Activated CD4-positive, alpha-beta T cell treated with anti-CD3 and anti-CD28 coated beads for 4 hours (primary cell): Measurements from ENCODE around the gene MTA1.

Source experiments
- DNase-seq, 2 donors: peaks; one replicate each; pipeline ENCODE4 v3.0.0-alpha.2; 2020

MTA1 gene

GRCh38 chr14:105425823-105426247 lies 6.2 kb downstream of the MTA1 start:
- no peak for DNase-seq

GRCh38 chr14:105426416-105427130 lies 6.9 kb downstream of the MTA1 start:
- no peak for DNase-seq

GRCh38 chr14:105427412-105427811 lies 7.8 kb downstream of the MTA1 start:
- DNase-seq, result no peak

GRCh38 chr14:105427936-105428485 lies 8.4 kb downstream of the MTA1 start:
- no peak for DNase-seq

GRCh38 chr14:105430042-105430441 lies 10.4 kb downstream of the MTA1 start:
- no peak for DNase-seq

- no peak for DNase-seq
Measured at GRCh38 chr14:105430565-105430964, 10.9 kb downstream of the MTA1 start.

- no peak for DNase-seq
Measured at GRCh38 chr14:105431256-105431655, 11.6 kb downstream of the MTA1 start.

GRCh38 chr14:105432657-105433056 lies 13.0 kb downstream of the MTA1 start:
- DNase-seq, result no peak

- no peak for DNase-seq
Measured at GRCh38 chr14:105433161-105433605, 13.6 kb downstream of the MTA1 start.

- no peak for DNase-seq
Measured at GRCh38 chr14:105436402-105436801, 16.8 kb downstream of the MTA1 start.

GRCh38 chr14:105436891-105437722 lies 17.5 kb downstream of the MTA1 start:
- DNase-seq, result no peak

- DNase-seq, result no peak
Measured at GRCh38 chr14:105437723-105438500, 18.3 kb downstream of the MTA1 start.

- DNase-seq, result no peak
Measured at GRCh38 chr14:105439179-105439578, 19.6 kb downstream of the MTA1 start.

GRCh38 chr14:105439710-105440553 lies 20.3 kb downstream of the MTA1 start:
- DNase-seq, result no peak

GRCh38 chr14:105440554-105440900 lies 20.9 kb downstream of the MTA1 start:
- no peak for DNase-seq

GRCh38 chr14:105440992-105441391 lies 21.4 kb downstream of the MTA1 start:
- DNase-seq, result no peak

GRCh38 chr14:105442125-105442524 lies 22.5 kb downstream of the MTA1 start:
- DNase-seq, result no peak

- DNase-seq, result no peak
Measured at GRCh38 chr14:105442834-105443233, 23.2 kb downstream of the MTA1 start.

- DNase-seq, result no peak
Measured at GRCh38 chr14:105444859-105445258, 25.2 kb downstream of the MTA1 start.

- DNase-seq, result no peak
Measured at GRCh38 chr14:105445290-105445689, 25.7 kb downstream of the MTA1 start.

- DNase-seq, result no peak
Measured at GRCh38 chr14:105445901-105446845, 26.5 kb downstream of the MTA1 start.
